ENCODE measurements around the gene CENPVL3.

The CENPVL3 gene

GRCh38 chrX:51569561-51569960, 49.2 kb downstream of the CENPVL3 start:
- no peaks in the 10 kb centered on the region for H3K79me2 ChIP-seq (ENCODE audit: insufficient read depth, low read length)
- H3K9me3 ChIP-seq (ENCODE audit: insufficient read depth, low read length): no peaks in the 10 kb centered on the region
- no peaks in the 10 kb centered on the region for H3K27me3 ChIP-seq (ENCODE audit: low read length)
- no peaks in the 10 kb centered on the region for H3F3A ChIP-seq (ENCODE audit: insufficient read depth)
- no peak overlapping the region for H2AFZ ChIP-seq (ENCODE audit: low read depth, low read length, severe bottlenecking)
- no peaks in the 10 kb centered on the region for H3K36me3 ChIP-seq (ENCODE audit: low read length)
- no peak overlapping the region for H3K4me2 ChIP-seq (ENCODE audit: low read depth, low read length, poor library complexity, severe bottlenecking)
- H3K9ac ChIP-seq (ENCODE audit: low read length): no peak overlapping the region
- no peak overlapping the region for H3K27ac ChIP-seq (ENCODE audit: low read depth, low read length)
- no peak overlapping the region for H3K4me3 ChIP-seq (ENCODE audit: insufficient read depth, low read length, poor library complexity, severe bottlenecking)
- H4K20me1 ChIP-seq (ENCODE audit: low read depth, low read length): no peaks in the 10 kb centered on the region
- H3K9me2 ChIP-seq (replicated peaks; ENCODE audit: insufficient read depth, low read length): no peaks in the 10 kb centered on the region
- TF ChIP-seq EZH2phosphoT487 (conservative IDR thresholded peaks at IDR 0.05; ENCODE audit: low read length): no peak
- TF ChIP-seq CTCF (IDR thresholded peaks at IDR 0.05; ENCODE audit: insufficient read depth, low read length, poor library complexity, severe bottlenecking): no peak

- Histone ChIP-seq H3K9me2 (replicated peaks; ENCODE audit: insufficient read depth, low read length) (no peaks in the 10 kb centered on the region), H4K20me1 (ENCODE audit: low read depth, low read length) (no peaks in the 10 kb centered on the region), H3K27ac (ENCODE audit: low read depth, low read length) (no peak overlapping the region)
Observed at GRCh38 chrX:51568586-51568985, 50.1 kb downstream of the CENPVL3 start.

More at GRCh38 chrX:51568586-51568985, 50.1 kb downstream of the CENPVL3 start:
- no peak overlapping the region for H3K4me3 ChIP-seq (ENCODE audit: insufficient read depth, low read length, poor library complexity, severe bottlenecking)
- no peaks in the 10 kb centered on the region for H3K36me3 ChIP-seq (ENCODE audit: low read length)
- H3K9ac ChIP-seq (ENCODE audit: low read length): no peak overlapping the region
- H3K27me3 ChIP-seq (ENCODE audit: low read length): no peaks in the 10 kb centered on the region
- H3K9me3 ChIP-seq (ENCODE audit: insufficient read depth, low read length): no peaks in the 10 kb centered on the region
- H3F3A ChIP-seq (ENCODE audit: insufficient read depth): no peaks in the 10 kb centered on the region
- H2AFZ ChIP-seq (ENCODE audit: low read depth, low read length, severe bottlenecking): no peak overlapping the region
- H3K4me2 ChIP-seq (ENCODE audit: low read depth, low read length, poor library complexity, severe bottlenecking): no peak overlapping the region
- H3K79me2 ChIP-seq (ENCODE audit: insufficient read depth, low read length): no peaks in the 10 kb centered on the region
- TF ChIP-seq CTCF (IDR thresholded peaks at IDR 0.05; ENCODE audit: insufficient read depth, low read length, poor library complexity, severe bottlenecking) (no peak), EZH2phosphoT487 (conservative IDR thresholded peaks at IDR 0.05; ENCODE audit: low read length) (no peak)
